Stomach (tissue), 9 donors: ENCODE measurements around the gene TSHZ2. TPM values are rescaled to one million over a fixed set of nuclear protein-coding genes. Genes with fewer than 3 reads are reported as not detected.

Source experiments
- DNase-seq, 2 donors: peaks; one replicate each; pipeline versions ENCODE4 v3.0.0 to v3.0.0-alpha.2; 2013 to 2019
- H3K27ac ChIP-seq, 5 donors: fragments of 200-600 bp in 4 of 5; sonication (generic) in 4 of 5; one replicate each; pipeline ENCODE4 v1.5.1; 2013 to 2019; ENCODE audit warnings: mild to moderate bottlenecking in 1 of 5, moderate library complexity in 1 of 5
- H3K27me3 ChIP-seq, 3 donors: fragments of 200-600 bp; sonication (generic); one replicate each; pipeline ENCODE4 v1.5.1; 2017 to 2019; ENCODE audit warnings: mixed run types in 1 of 3
- H3K36me3 ChIP-seq, 4 donors: fragments of 200-600 bp; sonication (generic); 1 replicate in 3 of 4; 2 replicates in 1 of 4; pipeline ENCODE4 v1.5.1; 2016 to 2019
- H3K4me1 ChIP-seq, 4 donors: fragments of 200-600 bp; sonication (generic); one replicate each; pipeline ENCODE4 v1.5.1; 2016 to 2019
- H3K4me3 ChIP-seq, 4 donors: fragments of 200-600 bp; sonication (generic) in 3 of 4; one replicate each; pipeline ENCODE4 v1.5.1; 2016 to 2019; ENCODE audit warnings: mild to moderate bottlenecking in 1 of 4
- H3K9me3 ChIP-seq, 4 donors: fragments of 200-600 bp; sonication (generic); one replicate each; pipeline ENCODE4 v1.5.1; 2016 to 2019
- CTCF ChIP-seq, 7 experiments: fragments of 450-650 bp in 4 of 7; fragments of 200-600 bp in 3 of 7; sonication (generic) in 3 of 7; IDR thresholded peaks; one replicate each; pipeline ENCODE4 v1.5.1; 2016 to 2019; ENCODE audit warnings: antibody characterized with exemption in 7 of 7, control low read depth in 2 of 7, mild to moderate bottlenecking in 1 of 7
- EP300 ChIP-seq: sonication (generic); formaldehyde crosslinking; IDR thresholded peaks from one replicate; pipeline ENCODE4 v1.6.1; 2017; ENCODE audit warnings: antibody characterized with exemption
- POLR2A ChIP-seq, 4 donors: fragments of 450-650 bp; IDR thresholded peaks; one replicate each; pipeline ENCODE4 v1.6.1; 2016; ENCODE audit warnings: antibody characterized with exemption in 4 of 4, control low read depth in 2 of 4, mild to moderate bottlenecking in 1 of 4, moderate library complexity in 1 of 4
- POLR2AphosphoS5 ChIP-seq, 3 donors: sonication (generic); formaldehyde crosslinking; IDR thresholded peaks; one replicate each; pipeline ENCODE4 v1.6.1; 2016; ENCODE audit warnings: antibody characterized with exemption in 3 of 3
- WGBS, 5 donors: extraction: QIAGEN DNeasy Blood & Tissue Kit in 3 of 5; methylation state at CpG; one replicate each; pipeline versions ENCODE4 v1.1.5 to v1.1.7; 2013 to 2018; 5-methylcytosine and 5-hydroxymethylcytosine counted together
- intact Hi-C: fragments of 100-400 bp; cut with DNase I; formaldehyde crosslinking; loops from one replicate; pipeline ENCODE4 v1.15.1; 2023; ENCODE audit warnings: low total_unique reads
- polyA plus RNA-seq, 3 donors: library from polyadenylated mRNA; stranded (reverse); fragments of 200-250 nt; gene quantifications; one replicate each; pipeline ENCODE4 v1.2.3, GENCODE V29; 2013
- total RNA-seq, 5 donors: library from RNA; depleted of rRNA; stranded (reverse); fragments of >200 nt; gene quantifications; one replicate each; pipeline versions ENCODE4 v1.1.0 to v1.2.3, GENCODE V29; 2014 to 2016
- donor health status: healthy with polysubstance abuse.
- donor health status: Bipolar disorder and iron deficiency.
- donor health status: healthy.

Gene TSHZ2
- total and polyA plus RNA-seq, 8 donors, result 2.9 to 20.5 (median 5.8) TPM

- H3K27me3 ChIP-seq, result no peaks in the 10 kb centered on the region
- no peaks in the 10 kb centered on the region for H3K36me3 ChIP-seq
- H3K9me3 ChIP-seq, result no peaks in the 10 kb centered on the region
- 71 to 84% (median 80%) methylated on average over 9 of the region's 9 CpGs for WGBS, 5 donors
- intact Hi-C loops, result no loop called here
- no peak overlapping the region for H3K27ac ChIP-seq
- no peak for DNase-seq
- H3K4me3 ChIP-seq, result no peak overlapping the region
- H3K4me1 ChIP-seq, result peaks cover 0 to 13% (median 6%) of the 10 kb centered on the region in 4 donors
- TF ChIP-seq EP300, result no peak
- no peak for TF ChIP-seq POLR2AphosphoS5 (IDR thresholded peaks at IDR 0.05)
- no peak for TF ChIP-seq POLR2A (IDR thresholded peaks at IDR 0.05)
- no peak for TF ChIP-seq CTCF (IDR thresholded peaks at IDR 0.05)
Observed at GRCh38 chr20:53220482-53221307, 248.5 kb downstream of the TSHZ2 start.

- Histone ChIP-seq H3K4me1 (peaks cover 0 to 10% (median 5%) of the 10 kb centered on the region in 4 donors), H3K36me3 (no peaks in the 10 kb centered on the region), H3K27me3 (no peaks in the 10 kb centered on the region), H3K9me3 (no peaks in the 10 kb centered on the region), H3K27ac (no peak overlapping the region), H3K4me3 (no peak overlapping the region)
- intact Hi-C loops, result no loop called here
- WGBS, 5 donors, result 85 to 96% (median 94%) methylated on average over 3 of the region's 3 CpGs
- TF ChIP-seq EP300 (no peak), POLR2AphosphoS5 (IDR thresholded peaks at IDR 0.05) (no peak), POLR2A (IDR thresholded peaks at IDR 0.05) (no peak), CTCF (IDR thresholded peaks at IDR 0.05) (no peak)
- no peak for DNase-seq
Observed at GRCh38 chr20:53221731-53222130, 249.6 kb downstream of the TSHZ2 start.

GRCh38 chr20:53222416-53222815, 250.3 kb downstream of the TSHZ2 start:
- H3K36me3 ChIP-seq, result no peaks in the 10 kb centered on the region
- no peaks in the 10 kb centered on the region for H3K27me3 ChIP-seq
- TF ChIP-seq CTCF (IDR thresholded peaks at IDR 0.05), result no peak
- TF ChIP-seq EP300, result no peak
- no peak for TF ChIP-seq POLR2A (IDR thresholded peaks at IDR 0.05)
- no peak for TF ChIP-seq POLR2AphosphoS5 (IDR thresholded peaks at IDR 0.05)
- peaks cover 0 to 3% (median 1%) of the 10 kb centered on the region in 4 donors for H3K4me1 ChIP-seq
- intact Hi-C loops, result no loop called here
- H3K4me3 ChIP-seq, result no peak overlapping the region
- no peak overlapping the region for H3K27ac ChIP-seq
- WGBS, 5 donors, result 81 to 93% (median 92%) methylated on average over 4 of the region's 4 CpGs
- no peaks in the 10 kb centered on the region for H3K9me3 ChIP-seq
- DNase-seq, result no peak

GRCh38 chr20:53222932-53223331, 250.8 kb downstream of the TSHZ2 start:
- peaks cover 0 to under 1% (median 0%) of the 10 kb centered on the region in 4 donors for H3K4me1 ChIP-seq
- TF ChIP-seq EP300 (no peak), POLR2A (IDR thresholded peaks at IDR 0.05) (no peak), POLR2AphosphoS5 (IDR thresholded peaks at IDR 0.05) (no peak), CTCF (IDR thresholded peaks at IDR 0.05) (no peak)
- intact Hi-C loops, result no loop called here
- H3K27ac ChIP-seq, result no peak overlapping the region
- H3K27me3 ChIP-seq, result no peaks in the 10 kb centered on the region
- no peaks in the 10 kb centered on the region for H3K9me3 ChIP-seq
- no peak overlapping the region for H3K4me3 ChIP-seq
- WGBS, 5 donors, result 78 to 88% (median 87%) methylated on average over 3 of the region's 3 CpGs
- DNase-seq, result no peak
- H3K36me3 ChIP-seq, result no peaks in the 10 kb centered on the region
